Sigmoid colon (tissue), 7 donors: ENCODE data around the gene KBTBD12. TPM values are rescaled to one million over a fixed set of nuclear protein-coding genes. Genes with fewer than 3 reads are reported as not detected.

Source experiments
- DNase-seq: peaks from one replicate; pipeline ENCODE4 v3.0.0-alpha.2; 2019
- H3K27ac ChIP-seq, 4 donors: fragments of 200-600 bp; sonication (generic); one replicate each; pipeline ENCODE4 v1.5.1; 2016 to 2019; ENCODE audit warnings: mild to moderate bottlenecking in 1 of 4
- H3K27me3 ChIP-seq, 3 donors: fragments of 200-600 bp; sonication (generic); one replicate each; pipeline ENCODE4 v1.5.1; 2019; ENCODE audit warnings: mild to moderate bottlenecking in 1 of 3
- H3K36me3 ChIP-seq, 4 donors: fragments of 200-600 bp; sonication (generic); one replicate each; pipeline ENCODE4 v1.5.1; 2016 to 2019
- H3K4me1 ChIP-seq, 4 donors: fragments of 200-600 bp; sonication (generic); one replicate each; pipeline ENCODE4 v1.5.1; 2017 to 2019
- H3K4me3 ChIP-seq, 4 donors: fragments of 200-600 bp; sonication (generic); one replicate each; pipeline ENCODE4 v1.5.1; 2017 to 2019; ENCODE audit warnings: mild to moderate bottlenecking in 2 of 4, moderate library complexity in 1 of 4
- H3K9me3 ChIP-seq, 4 donors: fragments of 200-600 bp in 3 of 4; sonication (generic) in 3 of 4; one replicate each; pipeline versions ENCODE4 v1.5.1 to v1.6.1; 2013 to 2019
- EP300 ChIP-seq, 4 donors: sonication (generic); formaldehyde crosslinking; IDR thresholded peaks; one replicate each; pipeline ENCODE4 v1.6.1; 2017; ENCODE audit warnings: antibody characterized with exemption in 4 of 4
- POLR2A ChIP-seq, 2 donors: fragments of 450-650 bp; IDR thresholded peaks; one replicate each; pipeline ENCODE4 v1.6.1; 2016; ENCODE audit warnings: antibody characterized with exemption in 2 of 2, mild to moderate bottlenecking in 2 of 2, moderate library complexity in 2 of 2
- POLR2AphosphoS5 ChIP-seq, 4 donors: sonication (generic); formaldehyde crosslinking; IDR thresholded peaks; one replicate each; pipeline ENCODE4 v1.6.1; 2017; ENCODE audit warnings: antibody characterized with exemption in 4 of 4
- WGBS, 2 donors: extraction: QIAGEN DNeasy Blood & Tissue Kit; methylation state at CpG; one replicate each; pipeline ENCODE4 v1.1.7; 2013; 5-methylcytosine and 5-hydroxymethylcytosine counted together
- intact Hi-C: fragments of 100-400 bp; cut with DNase I; formaldehyde crosslinking; loops from one replicate; pipeline ENCODE4 v1.15.1; 2023
- polyA plus RNA-seq, 3 donors: library from polyadenylated mRNA; stranded (reverse); fragments of 200-250 nt; gene quantifications; one replicate each; pipeline ENCODE4 v1.2.3, GENCODE V29; 2013
- total RNA-seq, 4 donors: library from RNA; depleted of rRNA; stranded (reverse); fragments of >200 nt; gene quantifications; one replicate each; pipeline ENCODE4 v1.1.0, GENCODE V29; 2016
- TF ChIP-seq, protein P1 (sequence below), 4 experiments: fragments of 450-650 bp in 3 of 4; fragments of 200-600 bp in 1 of 4; IDR thresholded peaks; one replicate each; pipeline ENCODE4 v1.5.1; 2016 to 2019; ENCODE audit warnings: antibody characterized with exemption in 4 of 4, mild to moderate bottlenecking in 3 of 4, moderate library complexity in 2 of 4
- donor health status: healthy with polysubstance abuse.
- donor health status: Bipolar disorder and iron deficiency.
- donor health status: healthy.

KBTBD12 gene
- total and polyA plus RNA-seq, 7 donors, result 1.3 to 5.9 (median 2.5) TPM

DNA sequence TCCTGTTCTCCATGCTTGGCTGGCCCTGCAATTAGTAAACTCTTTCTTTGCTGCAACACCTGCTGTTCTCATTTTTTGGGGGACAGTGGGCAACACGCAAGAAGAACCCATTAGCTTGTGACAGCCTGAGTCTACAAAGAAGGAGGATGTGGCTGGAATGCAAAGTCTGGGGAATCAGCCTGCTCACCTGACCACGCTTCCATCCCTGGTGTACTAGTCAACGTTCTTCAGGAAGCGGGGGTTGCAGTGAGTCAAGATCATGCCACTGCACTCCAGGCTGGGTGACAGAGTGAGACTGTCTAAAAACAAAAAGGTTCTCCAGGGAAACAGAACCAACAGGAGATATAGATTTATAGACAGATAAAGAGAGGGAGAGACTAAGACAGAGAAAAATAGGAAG lies 27.7 kb upstream of the KBTBD12 start:
- no peak for DNase-seq
- no peak overlapping the region for H3K27ac ChIP-seq
- TF ChIP-seq POLR2AphosphoS5 (IDR thresholded peaks at IDR 0.05) (no peak), EP300 (IDR thresholded peaks at IDR 0.05) (no peak), POLR2A (IDR thresholded peaks at IDR 0.05) (no peak)
- TF ChIP-seq, protein P1, sequence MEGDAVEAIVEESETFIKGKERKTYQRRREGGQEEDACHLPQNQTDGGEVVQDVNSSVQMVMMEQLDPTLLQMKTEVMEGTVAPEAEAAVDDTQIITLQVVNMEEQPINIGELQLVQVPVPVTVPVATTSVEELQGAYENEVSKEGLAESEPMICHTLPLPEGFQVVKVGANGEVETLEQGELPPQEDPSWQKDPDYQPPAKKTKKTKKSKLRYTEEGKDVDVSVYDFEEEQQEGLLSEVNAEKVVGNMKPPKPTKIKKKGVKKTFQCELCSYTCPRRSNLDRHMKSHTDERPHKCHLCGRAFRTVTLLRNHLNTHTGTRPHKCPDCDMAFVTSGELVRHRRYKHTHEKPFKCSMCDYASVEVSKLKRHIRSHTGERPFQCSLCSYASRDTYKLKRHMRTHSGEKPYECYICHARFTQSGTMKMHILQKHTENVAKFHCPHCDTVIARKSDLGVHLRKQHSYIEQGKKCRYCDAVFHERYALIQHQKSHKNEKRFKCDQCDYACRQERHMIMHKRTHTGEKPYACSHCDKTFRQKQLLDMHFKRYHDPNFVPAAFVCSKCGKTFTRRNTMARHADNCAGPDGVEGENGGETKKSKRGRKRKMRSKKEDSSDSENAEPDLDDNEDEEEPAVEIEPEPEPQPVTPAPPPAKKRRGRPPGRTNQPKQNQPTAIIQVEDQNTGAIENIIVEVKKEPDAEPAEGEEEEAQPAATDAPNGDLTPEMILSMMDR (IDR thresholded peaks at IDR 0.05), result no peak
- no peaks in the 10 kb centered on the region for H3K36me3 ChIP-seq
- no peak overlapping the region for H3K4me3 ChIP-seq
- H3K4me1 ChIP-seq, result no peaks in the 10 kb centered on the region
- H3K27me3 ChIP-seq, result no peaks in the 10 kb centered on the region
- H3K9me3 ChIP-seq, result peaks cover 0 to 7% (median 5%) of the 10 kb centered on the region in 4 donors
- intact Hi-C loops, result no loop called here
- WGBS, 2 donors, result 71 to 89% methylated on average over 4 of the region's 4 CpGs

DNA sequence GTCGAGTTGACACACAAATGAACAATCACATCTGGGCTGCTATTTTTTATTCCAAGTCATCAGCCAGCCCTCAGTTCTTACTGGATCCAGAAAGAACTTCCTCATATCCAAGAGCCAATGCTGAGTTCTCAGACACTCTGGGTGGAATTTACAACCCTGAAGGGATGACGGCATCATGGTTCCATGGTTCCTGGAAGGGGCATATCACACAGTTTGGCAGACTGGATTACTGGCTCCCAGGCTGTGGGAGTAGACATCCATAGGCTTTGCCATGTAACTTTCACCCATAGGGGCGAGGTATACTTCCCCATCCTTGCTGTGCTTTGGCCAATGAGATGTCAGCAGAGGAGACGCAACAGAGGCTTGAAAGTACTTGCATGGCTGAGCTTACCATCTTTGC lies 26.9 kb upstream of the KBTBD12 start:
- H3K27me3 ChIP-seq, result no peaks in the 10 kb centered on the region
- intact Hi-C loops, result no loop called here
- H3K9me3 ChIP-seq, result peaks cover 0 to 7% (median 5%) of the 10 kb centered on the region in 4 donors
- TF ChIP-seq EP300 (IDR thresholded peaks at IDR 0.05), result no peak
- no peak for DNase-seq
- H3K27ac ChIP-seq, result no peak overlapping the region
- no peak overlapping the region for H3K4me3 ChIP-seq
- no peaks in the 10 kb centered on the region for H3K36me3 ChIP-seq
- 87 to 91% methylated on average over 4 of the region's 4 CpGs for WGBS, 2 donors
- H3K4me1 ChIP-seq, result no peaks in the 10 kb centered on the region

DNA sequence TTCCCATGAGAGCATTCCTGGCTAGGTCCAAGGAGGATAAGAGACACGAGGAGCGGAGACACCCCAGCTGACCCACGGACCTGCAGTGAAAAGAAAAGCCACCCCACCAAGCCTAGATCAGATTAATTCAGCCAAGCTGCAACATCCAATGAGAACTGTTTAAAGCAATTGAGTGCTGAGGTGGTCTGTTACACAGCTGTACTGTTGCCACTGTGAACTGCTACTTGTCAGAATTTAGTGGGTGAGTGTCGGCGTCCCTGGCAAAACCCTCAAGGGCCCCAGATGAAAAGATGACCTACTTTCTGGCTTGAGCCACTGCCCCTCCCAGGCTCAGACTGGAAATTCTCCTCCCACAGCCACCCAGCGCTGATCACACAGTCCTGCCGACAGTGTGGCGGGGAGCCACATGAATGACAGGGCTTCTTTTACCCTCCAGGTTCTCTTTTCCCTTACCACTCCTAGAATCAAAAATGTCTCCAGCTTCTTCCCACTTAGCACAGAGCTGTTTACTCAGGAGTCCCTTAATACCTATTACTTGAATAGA lies 26.4 kb upstream of the KBTBD12 start:
- Histone ChIP-seq H3K36me3 (no peaks in the 10 kb centered on the region), H3K27ac (peak overlapping the region in 2 of 4 donors; percentile 15 to 34), H3K27me3 (no peaks in the 10 kb centered on the region), H3K9me3 (peaks cover 0 to 7% (median 5%) of the 10 kb centered on the region in 4 donors), H3K4me1 (no peaks in the 10 kb centered on the region), H3K4me3 (no peak overlapping the region)
- intact Hi-C loops, result no loop called here
- TF ChIP-seq, protein P1 (IDR thresholded peaks at IDR 0.05), result no peak
- TF ChIP-seq EP300 (IDR thresholded peaks at IDR 0.05) (no peak), POLR2AphosphoS5 (IDR thresholded peaks at IDR 0.05) (no peak), POLR2A (IDR thresholded peaks at IDR 0.05) (no peak)
- DNase-seq, result no peak
- 87 to 94% methylated on average over 8 of the region's 8 CpGs for WGBS, 2 donors

DNA sequence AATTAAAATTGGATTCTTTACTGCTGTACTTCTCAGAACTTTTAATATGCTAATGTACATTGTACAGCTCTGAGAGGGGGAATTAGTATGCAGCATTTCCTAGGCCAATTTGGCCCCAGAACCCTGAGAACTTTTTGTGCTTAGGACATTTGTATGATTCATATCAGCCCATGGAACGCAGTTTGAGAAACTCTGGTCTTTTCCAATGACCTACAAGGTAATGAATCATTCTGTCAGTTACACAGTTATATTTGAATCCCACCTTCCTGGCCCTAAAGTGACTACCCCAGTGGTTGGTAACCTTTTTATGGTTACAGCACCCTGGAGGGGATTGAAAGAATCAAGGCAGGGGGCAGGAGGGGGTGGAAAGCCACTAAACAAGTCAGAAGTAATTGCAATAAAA lies 25.6 kb upstream of the KBTBD12 start:
- TF ChIP-seq, protein P1 (IDR thresholded peaks at IDR 0.05), result no peak
- TF ChIP-seq POLR2AphosphoS5 (IDR thresholded peaks at IDR 0.05), result peak in 2 of 4 donors; percentile 55 to 65
- peak in 1 of 4 donors; percentile 44 for TF ChIP-seq EP300 (IDR thresholded peaks at IDR 0.05)
- peak overlapping the region in 2 of 4 donors; percentile 23 to 34 for H3K27ac ChIP-seq
- H3K4me1 ChIP-seq, result no peaks in the 10 kb centered on the region
- intact Hi-C loops, result no loop called here
- DNase-seq, result no peak
- no peak overlapping the region for H3K4me3 ChIP-seq
- no peaks in the 10 kb centered on the region for H3K27me3 ChIP-seq
- H3K36me3 ChIP-seq, result no peaks in the 10 kb centered on the region
- 64 to 94% methylated on average over 1 of the region's 1 CpG for WGBS, 2 donors
- peaks cover 0 to 7% (median 5%) of the 10 kb centered on the region in 4 donors for H3K9me3 ChIP-seq

DNA sequence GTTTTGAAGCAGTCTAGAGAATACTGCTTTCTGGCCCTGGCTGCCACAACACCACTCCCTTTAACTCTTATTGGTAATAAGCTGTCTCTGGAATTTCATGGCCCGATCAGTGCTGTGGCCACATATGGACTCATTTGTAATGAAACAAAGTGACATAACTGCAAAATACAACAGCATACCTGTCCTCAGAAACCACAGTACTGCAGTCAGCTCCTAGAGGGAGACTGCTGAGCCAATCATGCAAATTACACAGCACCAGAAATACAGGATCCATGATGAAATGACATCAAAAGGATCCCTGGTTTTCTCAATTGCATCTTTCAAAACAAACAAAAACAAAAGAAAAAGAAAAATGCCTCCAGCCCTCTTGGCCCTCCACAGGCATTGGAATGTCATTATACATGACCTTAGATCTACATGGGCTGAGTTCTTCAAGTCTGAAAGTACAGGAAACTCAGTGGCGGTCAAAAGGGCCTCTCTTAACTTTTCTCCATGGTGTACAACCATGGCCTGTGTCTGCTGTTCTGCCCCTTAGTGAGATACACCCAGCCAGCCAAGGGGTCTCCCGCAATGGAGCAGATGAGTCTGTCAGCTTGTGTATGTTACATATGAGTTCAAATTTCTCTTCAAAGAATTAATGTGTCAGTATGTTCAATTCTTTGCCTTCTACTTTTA lies 24.9 kb upstream of the KBTBD12 start:
- Histone ChIP-seq H3K27ac (peak overlapping the region in 2 of 4 donors; percentile 23 to 34), H3K4me3 (no peak overlapping the region), H3K27me3 (no peaks in the 10 kb centered on the region), H3K9me3 (peaks cover 0 to 7% (median 5%) of the 10 kb centered on the region in 4 donors), H3K4me1 (no peaks in the 10 kb centered on the region), H3K36me3 (no peaks in the 10 kb centered on the region)
- WGBS, 2 donors, result 87 to 93% methylated on average over 3 of the region's 3 CpGs
- no peak for DNase-seq
- TF ChIP-seq, protein P1 (IDR thresholded peaks at IDR 0.05), result no peak
- TF ChIP-seq POLR2AphosphoS5 (IDR thresholded peaks at IDR 0.05) (no peak), EP300 (IDR thresholded peaks at IDR 0.05) (no peak), POLR2A (IDR thresholded peaks at IDR 0.05) (no peak)
- intact Hi-C loops, result no loop called here
